GM12878 (cell line): ENCODE results near the gene ZNRF3. TPM values are rescaled to one million over a fixed set of nuclear protein-coding genes. Genes with fewer than 3 reads are reported as not detected.

Experiments used
- ATAC-seq: fragments of 200-7000 bp; cut with Tn5 transposase; 3 replicates; pipeline ENCODE4 v1.9.1; 2020; ENCODE audit warnings: mild to moderate bottlenecking, moderate library complexity
- BruUV-seq: library from RNA; stranded (reverse); fragments of 400-500 nt; replicated peaks from 2 replicates; lab custom pipeline; 2021; lab: Mats Ljungman, UMichigan
- CTCF ChIA-PET: fragments of 300-600 bp; sonication (Branson Sonifier 250); formaldehyde crosslinking; extraction: SDS; loops from one replicate; lab custom pipeline; 2021; ENCODE audit warnings: inconsistent platforms; lab: Yijun Ruan, JAX
- POLR2A ChIA-PET: fragments of 350-600 bp; formaldehyde crosslinking; extraction: SDS; loops from one replicate; lab custom pipeline; 2021; ENCODE audit warnings: inconsistent platforms; lab: Charles Lee
- RAD21 ChIA-PET: fragments of 300-600 bp; sonication (Branson Sonifier 250); formaldehyde crosslinking; loops from one replicate; lab custom pipeline; 2023; ENCODE audit warnings: antibody characterized with exemption; ENCODE audit not compliant: unreplicated experiment; lab: Charles Lee
- SMC1A ChIA-PET: fragments of 300-600 bp; sonication (Branson Sonifier 250); formaldehyde crosslinking; loops from one replicate; lab custom pipeline; 2023; ENCODE audit not compliant: unreplicated experiment, uncharacterized antibody; lab: Charles Lee
- DNase-seq: peaks from one replicate; pipeline ENCODE4 v3.0.0-alpha.2; 2011; ENCODE audit warnings: low read depth, low spot score
- FAIRE-seq: peaks from 3 replicates; lab custom pipeline; 2011; peaks lifted over from hg19 to GRCh38; lab: Jason Lieb, UNC
- H2AFZ ChIP-seq: 2 replicates; pipeline ENCODE4 v1.6.0; 2011; ENCODE audit warnings: low read depth, low read length, control low read depth; ENCODE audit not compliant: control insufficient read depth
- H3K27ac ChIP-seq: 2 replicates; pipeline ENCODE4 v1.5.1; 2011; ENCODE audit warnings: control low read depth; ENCODE audit not compliant: control insufficient read depth, insufficient read depth
- H3K27me3 ChIP-seq, 2 experiments: replicated peaks in 1 of 2; 2 replicates each; pipeline versions ENCODE4 v1.6.0 to v1.6.1; 2011; ENCODE audit warnings: low read length in 1 of 2; ENCODE audit not compliant: control insufficient read depth in 2 of 2, insufficient read depth in 2 of 2
- H3K36me3 ChIP-seq, 2 experiments: 2 replicates each; pipeline ENCODE4 v1.5.1; 2011; ENCODE audit warnings: low read length in 1 of 2; ENCODE audit not compliant: control insufficient read depth in 2 of 2, insufficient read depth in 2 of 2
- H3K4me1 ChIP-seq: 2 replicates; pipeline ENCODE4 v1.6.1; 2011; ENCODE audit warnings: mild to moderate bottlenecking, low read length, moderate library complexity, mixed read lengths; ENCODE audit not compliant: control insufficient read depth, insufficient read depth
- H3K4me2 ChIP-seq: 2 replicates; pipeline ENCODE4 v1.6.0; 2011; ENCODE audit warnings: control low read depth; ENCODE audit not compliant: control insufficient read depth, insufficient read depth
- H3K4me3 ChIP-seq: fragments of 200-600 bp; sonication (generic); 2 replicates; pipeline ENCODE4 v1.5.1; 2016
- H3K79me2 ChIP-seq: 2 replicates; pipeline ENCODE4 v1.6.0; 2011; ENCODE audit warnings: low read length; ENCODE audit not compliant: control insufficient read depth, insufficient read depth
- H3K9ac ChIP-seq: 2 replicates; pipeline ENCODE4 v1.8.0; 2011; ENCODE audit warnings: low read length, control low read depth, mixed read lengths; ENCODE audit not compliant: control insufficient read depth, insufficient read depth
- H3K9me3 ChIP-seq: replicated peaks from 3 replicates; pipeline ENCODE4 v1.5.1; 2011; ENCODE audit warnings: mild to moderate bottlenecking, low read length; ENCODE audit not compliant: control insufficient read depth, insufficient read depth
- H4K20me1 ChIP-seq: 2 replicates; pipeline ENCODE4 v1.6.0; 2011; ENCODE audit not compliant: control insufficient read depth, insufficient read depth
- BACH1 ChIP-seq: fragments of 450-650 bp; IDR thresholded peaks from 2 replicates; pipeline ENCODE4 v1.6.1; 2017; ENCODE audit warnings: mild to moderate bottlenecking, borderline replicate concordance
- BCLAF1 ChIP-seq: fragments of 450-650 bp; IDR thresholded peaks from 2 replicates; pipeline ENCODE4 v1.6.1; 2017; ENCODE audit warnings: antibody characterized with exemption, mild to moderate bottlenecking, moderate library complexity
- IRF3 ChIP-seq: fragments of 450-650 bp; IDR thresholded peaks from 2 replicates; pipeline ENCODE4 v1.6.1; 2014; ENCODE audit warnings: mild to moderate bottlenecking
- JUNB ChIP-seq: IDR thresholded peaks from 2 replicates; pipeline ENCODE4 v1.6.1; 2016; ENCODE audit warnings: antibody characterized with exemption, mild to moderate bottlenecking
- KLF5 ChIP-seq: fragments of 450-650 bp; IDR thresholded peaks from 2 replicates; pipeline ENCODE4 v1.6.1; 2014; ENCODE audit warnings: mild to moderate bottlenecking; ENCODE audit not compliant: partially characterized antibody
- NFYB ChIP-seq: IDR thresholded peaks from 2 replicates; pipeline ENCODE4 v1.6.1; 2011; ENCODE audit warnings: low read depth, mild to moderate bottlenecking, low read length, improper control_type of control experiment, moderate library complexity; ENCODE audit not compliant: insufficient read depth
- NR2C1 ChIP-seq: fragments of 450-650 bp; IDR thresholded peaks from 2 replicates; pipeline ENCODE4 v1.6.1; 2017; ENCODE audit warnings: antibody characterized with exemption, mild to moderate bottlenecking, moderate library complexity
- PAX8 ChIP-seq: fragments of 450-650 bp; IDR thresholded peaks from 2 replicates; pipeline ENCODE4 v1.6.1; 2017; ENCODE audit warnings: mild to moderate bottlenecking, moderate library complexity
- RBBP5 ChIP-seq: fragments of 200-600 bp; sonication (generic); conservative IDR thresholded peaks from 2 replicates; pipeline ENCODE4 v1.6.1; 2016
- RUNX3 ChIP-seq: IDR thresholded peaks from 2 replicates; pipeline ENCODE4 v1.6.1; 2012; ENCODE audit warnings: low read length, inconsistent platforms
- SRF ChIP-seq, 2 experiments: IDR thresholded peaks; 2 replicates each; pipeline ENCODE4 v1.6.1; 2011; ENCODE audit warnings: low read depth in 2 of 2, low read length in 2 of 2, mild to moderate bottlenecking in 1 of 2, moderate library complexity in 1 of 2
- TAF1 ChIP-seq: IDR thresholded peaks from 2 replicates; pipeline ENCODE4 v1.6.1; 2011; ENCODE audit warnings: mild to moderate bottlenecking, low read depth, low read length, borderline replicate concordance
- TBL1XR1 ChIP-seq: IDR thresholded peaks from 2 replicates; pipeline ENCODE4 v1.6.1; 2012; ENCODE audit warnings: low read depth, low read length, improper control_type of control experiment
- WGBS: methylation state at CpG from one replicate; pipeline ENCODE4 v1.1.6; 2016; ENCODE audit warnings: low lambda C conversion rate; ENCODE audit not compliant: insufficient replicate concordance, insufficient coverage; ENCODE audit errors: missing lambda C conversion rate; 5-methylcytosine and 5-hydroxymethylcytosine counted together
- in situ Hi-C: fragments of 300-500 bp; cut with MboI; formaldehyde crosslinking; loops from 9 replicates; pipeline ENCODE4 v1.14.3; 2018; ENCODE audit warnings: mixed read lengths
- intact Hi-C: fragments of 100-400 bp; cut with micrococcal nuclease; formaldehyde crosslinking; loops from one replicate; pipeline ENCODE4 v1.14.2; 2022; ENCODE audit not compliant: unreplicated experiment
- polyA plus RNA-seq, 11 experiments: library from polyadenylated mRNA; depleted of rRNA in 4 of 11; unstranded in 6 of 11; stranded (reverse) in 5 of 11; fragments of >200 nt; fragmentation: Nextera tagmentation in 4 of 11; fragmentation: Illumina TruSeq in 1 of 11; extraction: Ambion mirVana in 4 of 11; extraction: Trizol in 1 of 11; gene quantifications; 1 replicate in 1 of 11; 2 replicates in 10 of 11; pipeline versions ENCODE4 v1.2.1 to v1.2.3, GENCODE V29; 2011 to 2016; ENCODE audit warnings: inconsistent platforms in 2 of 11, missing spikeins in 2 of 11, low read depth in 1 of 11
- total RNA-seq, 4 experiments: library from RNA; depleted of rRNA in 3 of 4; stranded (reverse); fragments of >200 nt in 3 of 4; fragmentation: Illumina TruSeq in 1 of 4; extraction: Trizol in 1 of 4; gene quantifications; 2 replicates each; pipeline versions ENCODE4 v1.2.1 to v1.2.3, GENCODE V29; 2013 to 2021

ZNRF3 gene
- total and polyA plus RNA-seq, 10 of the 15 experiments (the other 5 are each of a cell fraction or from before 2014, with no cell fraction given), result 0.05 to 2.4 (median 0.46) TPM

DNA sequence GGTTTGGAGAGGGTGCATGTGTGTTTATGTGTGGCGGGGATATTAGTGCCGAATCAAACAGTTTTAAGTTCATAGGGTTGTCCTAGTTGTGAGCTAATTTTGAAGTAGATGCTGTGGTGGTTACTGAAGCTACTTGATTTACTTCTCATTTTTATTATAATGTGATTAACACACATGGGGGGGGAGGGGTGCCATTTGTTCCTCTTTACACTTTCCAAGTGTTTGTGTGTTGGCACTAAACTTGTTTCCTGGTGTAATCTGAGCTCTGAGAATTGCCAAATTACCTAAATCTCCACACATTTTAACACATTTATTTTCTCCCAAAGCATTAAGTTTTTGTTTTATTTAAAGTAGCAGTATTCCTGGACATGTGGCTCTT is 60.1 kb downstream of the ZNRF3 start:
- Histone ChIP-seq H3K9me3 (peaks cover 3% of the 10 kb centered on the region; the same call in 2 of the 3 replicates), H3K27me3 (no peaks in the 10 kb centered on the region), H3K9ac (no peak overlapping the region), H4K20me1 (no peaks in the 10 kb centered on the region), H3K79me2 (no peaks in the 10 kb centered on the region), H3K27ac (no peak overlapping the region), H3K4me2 (no peak overlapping the region), H3K4me3 (no peak overlapping the region), H3K4me1 (no peaks in the 10 kb centered on the region), H3K36me3 (no peaks in the 10 kb centered on the region), H2AFZ (no peak overlapping the region)
- 0% methylated on average over 2 of the region's 2 CpGs for WGBS
- no peak for ATAC-seq
- BruUV-seq, result no TSS peak
- SMC1A ChIA-PET, result interaction anchor here (0.9 to 4.8 kb wide), 15 partner anchors 9 to 93 kb away, joined by 3 to 67 read pairs (median 5); no protein-coding TSS in a partner anchor
- in situ Hi-C loops (no loop called here), intact Hi-C loops (no loop called here)
- no peak for DNase-seq
- no peak for FAIRE-seq
- POLR2A ChIA-PET, result interaction anchor here (0.7 to 2.5 kb wide), 5 partner anchors 11 to 59 kb away, joined by 3 to 16 read pairs (median 4); no protein-coding TSS in a partner anchor
- RAD21 ChIA-PET, result interaction anchor here (0.5 to 4.4 kb wide), 8 partner anchors 11 to 96 kb away, joined by 3 to 20 read pairs (median 4); no protein-coding TSS in a partner anchor
- TF ChIP-seq RBBP5, result no peak
- no peak for TF ChIP-seq SRF (IDR thresholded peaks at IDR 0.05; ENCODE audit: low read depth in 2 of 2, low read length in 2 of 2)
- no peak for TF ChIP-seq TBL1XR1
- TF ChIP-seq TAF1, result no peak
- no peak for TF ChIP-seq PAX8
- TF ChIP-seq BACH1, result no peak
- TF ChIP-seq JUNB, result no peak
- CTCF ChIA-PET, result interaction anchor here (1.2 to 4.5 kb wide), 11 partner anchors 9 to 211 kb away, joined by 3 to 17 read pairs (median 4); no protein-coding TSS in a partner anchor

GRCh38 chr22:28947125-28947524 is 63.8 kb downstream of the ZNRF3 start:
- H3K4me3 ChIP-seq, result no peak overlapping the region
- no peaks in the 10 kb centered on the region for H3K79me2 ChIP-seq
- H4K20me1 ChIP-seq, result no peaks in the 10 kb centered on the region
- FAIRE-seq (no peak), DNase-seq (no peak), ATAC-seq (no peak)
- ChIA-PET POLR2A (no interaction called here), CTCF (no interaction called here), RAD21 (no interaction called here), SMC1A (interaction anchor here (0.9 to 2.9 kb wide), 3 partner anchors 14 to 31 kb away, joined by 3 to 8 read pairs (median 3); no protein-coding TSS in a partner anchor)
- H3K4me2 ChIP-seq, result no peak overlapping the region
- intact Hi-C loops (no loop called here), in situ Hi-C loops (no loop called here)
- H3K9ac ChIP-seq, result no peak overlapping the region
- TF ChIP-seq RUNX3, result no peak
- no peak for TF ChIP-seq IRF3
- no peak for TF ChIP-seq BCLAF1
- TF ChIP-seq NFYB, result no peak
- TF ChIP-seq KLF5, result no peak
- no peak for TF ChIP-seq NR2C1
- peaks cover 3% of the 10 kb centered on the region; the same call in 2 of the 3 replicates for H3K9me3 ChIP-seq
- H2AFZ ChIP-seq, result no peak overlapping the region
- H3K4me1 ChIP-seq, result 0 out of 2 replicates have a peak, but pooled peaks cover 2% of the 10 kb centered on the region
- no peak overlapping the region for H3K27ac ChIP-seq
- TSS peak; percentile 22 for BruUV-seq
- H3K36me3 ChIP-seq, result no peaks in the 10 kb centered on the region
- H3K27me3 ChIP-seq, result no peaks in the 10 kb centered on the region
- 81% methylated on average over 1 of the region's 1 CpG for WGBS
